ENCODE data around the gene TSEN15. TPM values are rescaled to one million over a fixed set of nuclear protein-coding genes. Genes with fewer than 3 reads are reported as not detected.
A peak's percentile ranks its signal among the peaks of the same experiment; 100 is the strongest.

The TSEN15 gene
- total and polyA plus RNA-seq, 9 of the 15 experiments (the other 6 are each of a cell fraction or from before 2014, with no cell fraction given), result 25.6 to 121 (median 91.3) TPM

- TF ChIP-seq L3MBTL2 (IDR thresholded peaks at IDR 0.05) (peak; percentile 39; the same call in 1 of the 2 replicates), ZNF184 (CRISPR knock-in tag; IDR thresholded peaks at IDR 0.05) (no peak), FOS (IDR thresholded peaks at IDR 0.05; ENCODE audit: extremely low read depth, insufficient read length) (no peak), STAG1 (CRISPR knock-in tag; IDR thresholded peaks at IDR 0.05; ENCODE audit: borderline replicate concordance) (no peak), ILF3 (IDR thresholded peaks at IDR 0.05; ENCODE audit: borderline replicate concordance) (no peak), CSDE1 (IDR thresholded peaks at IDR 0.05) (no peak; a peak in 1 of 4 replicates), RBM22 (IDR thresholded peaks at IDR 0.05; ENCODE audit: low read depth, low read length, poor library complexity, severe bottlenecking) (no peak), HDAC1 (IDR thresholded peaks at IDR 0.05) (peak; percentile 60 to 74; a peak in 3 of 4 replicates), MCM5 (IDR thresholded peaks at IDR 0.05; ENCODE audit: low read depth) (no peak), ARID1B (IDR thresholded peaks at IDR 0.05) (peak; percentile 99), PHB2 (IDR thresholded peaks at IDR 0.05; ENCODE audit: low read depth) (peak; percentile 80; the same call in 1 of the 2 replicates), ZBED1 (IDR thresholded peaks at IDR 0.05) (no peak), ZNF780A (CRISPR knock-in tag; IDR thresholded peaks at IDR 0.05) (no peak), MAFF (IDR thresholded peaks at IDR 0.05; ENCODE audit: low read length) (no peak), ZNF551 (CRISPR knock-in tag; IDR thresholded peaks at IDR 0.05) (no peak), TFAM (CRISPR knock-in tag; conservative IDR thresholded peaks at IDR 0.05) (no peak), NR3C1 (CRISPR knock-in tag; IDR thresholded peaks at IDR 0.05) (no peak), CHD2 (IDR thresholded peaks at IDR 0.05; ENCODE audit: low read depth, low read length) (no peak), SRSF1 (IDR thresholded peaks at IDR 0.05; ENCODE audit: low read depth, low read length) (no peak), E2F4 (CRISPR knock-in tag; IDR thresholded peaks at IDR 0.05; ENCODE audit: low read depth) (no peak), ZNF79 (CRISPR knock-in tag; IDR thresholded peaks at IDR 0.05; ENCODE audit: low read depth) (no peak), STAT5A (IDR thresholded peaks at IDR 0.05; ENCODE audit: borderline replicate concordance, low read length) (peak; percentile 93), SMARCA4 (IDR thresholded peaks at IDR 0.05) (peak; percentile 97), ZNF77 (CRISPR knock-in tag; IDR thresholded peaks at IDR 0.05) (no peak), MTF1 (CRISPR knock-in tag; IDR thresholded peaks at IDR 0.05; ENCODE audit: borderline replicate concordance) (no peak)
- TF ChIP-seq, protein P1, sequence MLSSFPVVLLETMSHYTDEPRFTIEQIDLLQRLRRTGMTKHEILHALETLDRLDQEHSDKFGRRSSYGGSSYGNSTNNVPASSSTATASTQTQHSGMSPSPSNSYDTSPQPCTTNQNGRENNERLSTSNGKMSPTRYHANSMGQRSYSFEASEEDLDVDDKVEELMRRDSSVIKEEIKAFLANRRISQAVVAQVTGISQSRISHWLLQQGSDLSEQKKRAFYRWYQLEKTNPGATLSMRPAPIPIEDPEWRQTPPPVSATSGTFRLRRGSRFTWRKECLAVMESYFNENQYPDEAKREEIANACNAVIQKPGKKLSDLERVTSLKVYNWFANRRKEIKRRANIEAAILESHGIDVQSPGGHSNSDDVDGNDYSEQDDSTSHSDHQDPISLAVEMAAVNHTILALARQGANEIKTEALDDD (IDR thresholded peaks at IDR 0.05), result peak; percentile 98
- TF ChIP-seq, protein P2, sequence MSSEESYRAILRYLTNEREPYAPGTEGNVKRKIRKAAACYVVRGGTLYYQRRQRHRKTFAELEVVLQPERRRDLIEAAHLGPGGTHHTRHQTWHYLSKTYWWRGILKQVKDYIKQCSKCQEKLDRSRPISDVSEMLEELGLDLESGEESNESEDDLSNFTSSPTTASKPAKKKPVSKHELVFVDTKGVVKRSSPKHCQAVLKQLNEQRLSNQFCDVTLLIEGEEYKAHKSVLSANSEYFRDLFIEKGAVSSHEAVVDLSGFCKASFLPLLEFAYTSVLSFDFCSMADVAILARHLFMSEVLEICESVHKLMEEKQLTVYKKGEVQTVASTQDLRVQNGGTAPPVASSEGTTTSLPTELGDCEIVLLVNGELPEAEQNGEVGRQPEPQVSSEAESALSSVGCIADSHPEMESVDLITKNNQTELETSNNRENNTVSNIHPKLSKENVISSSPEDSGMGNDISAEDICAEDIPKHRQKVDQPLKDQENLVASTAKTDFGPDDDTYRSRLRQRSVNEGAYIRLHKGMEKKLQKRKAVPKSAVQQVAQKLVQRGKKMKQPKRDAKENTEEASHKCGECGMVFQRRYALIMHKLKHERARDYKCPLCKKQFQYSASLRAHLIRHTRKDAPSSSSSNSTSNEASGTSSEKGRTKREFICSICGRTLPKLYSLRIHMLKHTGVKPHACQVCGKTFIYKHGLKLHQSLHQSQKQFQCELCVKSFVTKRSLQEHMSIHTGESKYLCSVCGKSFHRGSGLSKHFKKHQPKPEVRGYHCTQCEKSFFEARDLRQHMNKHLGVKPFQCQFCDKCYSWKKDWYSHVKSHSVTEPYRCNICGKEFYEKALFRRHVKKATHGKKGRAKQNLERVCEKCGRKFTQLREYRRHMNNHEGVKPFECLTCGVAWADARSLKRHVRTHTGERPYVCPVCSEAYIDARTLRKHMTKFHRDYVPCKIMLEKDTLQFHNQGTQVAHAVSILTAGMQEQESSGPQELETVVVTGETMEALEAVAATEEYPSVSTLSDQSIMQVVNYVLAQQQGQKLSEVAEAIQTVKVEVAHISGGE (CRISPR knock-in tag; IDR thresholded peaks at IDR 0.05), result peak in 1 of 3 experiments; percentile 59; a peak in 2 of 6 replicates
These were observed 20.0 kb upstream of the TSEN15 start (continued) for GRCh38 chr1:184031409-184032107.

All from K562 (cell line).